Astrocyte of the cerebellum (primary cell): Measurements from ENCODE around the gene IFT122.
"Not testable (repeated sequence)": the region's sequence is repeated elsewhere in the genome, so short reads cannot be mapped to it uniquely, and the experiment has no call there.

Experiments used
- DNase-seq: peaks from one replicate; pipeline ENCODE4 v3.0.0-alpha.2; 2011; ENCODE audit warnings: low read depth
- H3K4me3 ChIP-seq: 2 replicates; pipeline ENCODE4 v1.5.1; 2011; ENCODE audit warnings: mild to moderate bottlenecking, low read depth, low read length, moderate library complexity
- CTCF ChIP-seq: IDR thresholded peaks from 2 replicates; pipeline ENCODE4 v1.5.1; 2012; ENCODE audit warnings: low read length, low read depth, moderate library complexity, mild to moderate bottlenecking; ENCODE audit errors: missing control alignments
- in situ Hi-C: cut with HindIII; loops from 2 replicates; pipeline ENCODE4 v1.10.0; 2017; ENCODE audit warnings: low sequenced_read_pairs

The IFT122 gene

DNA sequence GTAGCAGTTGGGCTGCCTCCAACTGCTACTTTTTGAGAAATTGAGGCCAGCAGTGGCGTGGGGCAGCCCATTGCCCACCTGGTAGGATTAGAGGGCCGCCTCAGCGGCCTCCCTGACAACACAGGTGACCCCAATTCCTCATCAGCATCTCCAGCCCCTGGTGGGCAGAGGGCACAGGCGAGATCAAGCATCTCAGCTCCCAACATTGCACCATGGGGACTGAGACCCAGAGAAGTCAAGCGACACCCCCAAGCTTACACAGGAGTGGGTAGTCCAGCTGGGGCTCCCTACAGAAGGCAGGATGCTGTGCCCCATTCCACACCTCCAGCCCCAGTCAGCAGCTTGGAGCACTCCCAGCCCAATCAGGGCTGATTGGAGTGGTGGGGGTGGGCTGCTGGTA, 102.7 kb downstream of the IFT122 start:
- no peak for TF ChIP-seq CTCF
- DNase-seq, result no peak
- H3K4me3 ChIP-seq, result no peak overlapping the region
- in situ Hi-C loops, result no loop called here

DNA sequence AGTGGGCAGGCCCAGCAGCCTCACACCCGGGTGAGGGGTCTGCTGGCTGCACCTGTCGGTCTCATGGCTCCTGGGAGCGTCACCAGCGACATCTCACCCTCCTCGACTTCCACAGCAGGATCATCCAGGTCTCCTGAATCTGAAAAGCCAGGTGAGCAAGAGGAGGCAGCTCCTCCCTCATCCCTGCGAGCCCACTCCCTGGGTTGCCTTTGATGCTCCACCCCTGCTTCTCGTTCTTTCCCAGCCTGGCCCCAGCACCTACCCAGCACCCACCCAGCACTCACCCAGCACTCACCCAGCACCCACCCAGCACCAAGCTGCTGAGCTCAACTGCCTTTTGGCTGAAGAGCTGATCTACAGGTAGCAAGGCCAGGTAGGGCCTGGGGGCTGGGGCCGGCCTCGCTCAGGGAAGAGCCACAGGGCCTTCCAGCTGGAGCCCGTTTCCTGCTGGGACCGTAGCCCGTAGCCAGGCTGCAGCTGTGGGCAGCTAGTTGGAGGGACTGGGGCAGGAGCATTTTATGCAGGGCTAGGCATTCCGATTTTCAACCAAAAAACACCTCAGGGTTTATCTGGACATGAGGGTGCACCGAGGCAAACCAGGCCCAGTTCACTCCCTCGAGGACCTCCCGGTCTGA, 103.2 kb downstream of the IFT122 start, which contains the start of gene H1-8:
TSS of gene H1-8 (plus strand) at position 20 of the 635 bp plus-strand sequence. CDS start at position 64, 44 bp downstream.
- in situ Hi-C loops, result no loop called here
- H3K4me3 ChIP-seq, result no peak within 1 kb of the TSS
- DNase-seq, result no peak
- TF ChIP-seq CTCF, result no peak

GRCh38 chr3:129543999-129544398, 104.0 kb downstream of the IFT122 start:
- in situ Hi-C loops, result no loop called here
- no peak for TF ChIP-seq CTCF
- no peak for DNase-seq
- H3K4me3 ChIP-seq, result no peak overlapping the region

GRCh38 chr3:129545951-129546350, 105.9 kb downstream of the IFT122 start:
- in situ Hi-C loops, DNase-seq, H3K4me3 ChIP-seq: not testable (repeated sequence)

DNA sequence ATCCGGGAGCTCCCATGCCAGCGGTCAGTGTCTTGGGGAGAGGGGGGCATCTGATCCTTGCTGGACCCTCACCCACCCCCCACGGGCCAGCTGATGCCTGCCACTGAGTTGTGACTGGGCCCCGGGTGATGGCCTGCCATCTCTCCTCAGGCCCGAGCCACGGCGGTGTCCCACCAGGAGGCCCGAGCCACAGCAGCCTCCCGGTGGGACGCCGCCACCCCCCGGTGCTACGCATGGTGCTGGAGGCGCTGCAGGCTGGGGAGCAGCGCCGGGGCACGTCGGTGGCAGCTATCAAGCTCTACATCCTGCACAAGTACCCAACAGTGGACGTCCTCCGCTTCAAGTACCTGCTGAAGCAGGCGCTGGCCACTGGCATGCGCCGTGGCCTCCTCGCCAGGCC, 107.2 kb downstream of the IFT122 start:
- no peak for DNase-seq
- no peak for TF ChIP-seq CTCF
- H3K4me3 ChIP-seq, result no peak overlapping the region
- in situ Hi-C loops, result no loop called here

- DNase-seq, result no peak
- in situ Hi-C loops, result no loop called here
- no peak for TF ChIP-seq CTCF
- no peak overlapping the region for H3K4me3 ChIP-seq
These were observed 108.3 kb downstream of the IFT122 start for GRCh38 chr3:129548104-129548965.

- TF ChIP-seq CTCF, result no peak
- H3K4me3 ChIP-seq, result no peak overlapping the region
- DNase-seq, result no peak
- in situ Hi-C loops, result no loop called here
These were observed 109.2 kb downstream of the IFT122 start for GRCh38 chr3:129549006-129549800.
